Large intestine (tissue), 3 donors: ENCODE results near the gene CDH2. TPM values are rescaled to one million over a fixed set of nuclear protein-coding genes. Genes with fewer than 3 reads are reported as not detected.

ENCODE experiments used
- DNase-seq, 2 donors: peaks; one replicate each; pipeline versions ENCODE4 v3.0.0 to v3.0.0-alpha.2; 2013
- H3K27ac ChIP-seq: one replicate; pipeline ENCODE4 v1.5.1; 2013; ENCODE audit warnings: low read length
- H3K27me3 ChIP-seq: 2 replicates; pipeline ENCODE4 v1.6.1; 2013; ENCODE audit warnings: low read length; ENCODE audit not compliant: control insufficient read depth, insufficient read depth
- H3K36me3 ChIP-seq: 2 replicates; pipeline ENCODE4 v1.6.1; 2013; ENCODE audit warnings: low read length; ENCODE audit not compliant: control insufficient read depth, insufficient read depth
- H3K4me1 ChIP-seq: one replicate; pipeline ENCODE4 v1.6.1; 2013; ENCODE audit warnings: low read length; ENCODE audit not compliant: control insufficient read depth, insufficient read depth
- H3K4me3 ChIP-seq: one replicate; pipeline ENCODE4 v1.5.1; 2013; ENCODE audit warnings: low read length
- H3K9me3 ChIP-seq: one replicate; pipeline ENCODE4 v1.6.1; 2013; ENCODE audit warnings: mild to moderate bottlenecking, low read depth, low read length, moderate library complexity; ENCODE audit not compliant: control insufficient read depth
- WGBS: methylation state at CpG from one replicate; pipeline ENCODE4 v1.1.5; 2013; ENCODE audit warnings: low lambda C conversion rate; ENCODE audit not compliant: insufficient coverage; 5-methylcytosine and 5-hydroxymethylcytosine counted together
- polyA plus RNA-seq: library from polyadenylated mRNA; unstranded; fragments of 120-200 nt; gene quantifications from one replicate; pipeline ENCODE4 v1.2.1, GENCODE V29; 2013

Gene CDH2
- polyA plus RNA-seq, 1 donor, result 14.2 TPM

DNA sequence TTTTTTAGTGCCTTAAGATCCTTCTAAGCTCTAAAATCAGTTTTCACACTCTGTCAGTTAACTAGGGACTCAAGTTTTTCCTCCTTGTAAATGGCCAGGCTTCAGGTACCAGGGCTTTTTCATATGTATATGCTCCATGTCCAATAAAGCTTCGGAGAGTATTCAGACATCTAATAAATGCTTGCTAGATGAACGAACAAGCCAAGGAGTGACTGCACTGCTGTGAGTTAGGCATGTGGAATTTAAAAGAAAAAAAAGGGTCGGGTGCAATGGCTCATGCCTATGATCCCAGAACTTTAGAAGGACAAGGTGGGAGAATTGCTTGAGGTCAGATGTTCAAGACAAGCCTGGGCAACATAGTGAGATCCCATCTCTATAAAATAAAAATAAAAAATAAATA lies 81.9 kb downstream of the CDH2 start:
- H3K4me3 ChIP-seq, result no peak overlapping the region
- no peak overlapping the region for H3K27ac ChIP-seq
- no peaks in the 10 kb centered on the region for H3K9me3 ChIP-seq
- peaks cover 12% of the 10 kb centered on the region for H3K4me1 ChIP-seq
- no peak for DNase-seq
- H3K36me3 ChIP-seq, result no peaks in the 10 kb centered on the region
- no peaks in the 10 kb centered on the region for H3K27me3 ChIP-seq
- WGBS, result 93% methylated on average over 3 of the region's 3 CpGs

- H3K4me1 ChIP-seq, result peaks cover 12% of the 10 kb centered on the region
- H3K27me3 ChIP-seq, result no peaks in the 10 kb centered on the region
- WGBS, result 30% methylated on average over 2 of the region's 2 CpGs
- no peaks in the 10 kb centered on the region for H3K9me3 ChIP-seq
- no peak overlapping the region for H3K4me3 ChIP-seq
- no peak overlapping the region for H3K27ac ChIP-seq
- peak; percentile 24 to 72 for DNase-seq
- no peaks in the 10 kb centered on the region for H3K36me3 ChIP-seq
Observed at GRCh38 chr18:28091197-28091596, 85.7 kb downstream of the CDH2 start.

- no peak overlapping the region for H3K4me3 ChIP-seq
- H3K27me3 ChIP-seq, result peaks cover 5% of the 10 kb centered on the region
- H3K4me1 ChIP-seq, result peaks cover 12% of the 10 kb centered on the region
- H3K36me3 ChIP-seq, result no peaks in the 10 kb centered on the region
- H3K9me3 ChIP-seq, result no peaks in the 10 kb centered on the region
- H3K27ac ChIP-seq, result no peak overlapping the region
- no peak for DNase-seq
- WGBS, result no CpG with 5 or more reads among the region's 3 CpGs
Observed at GRCh38 chr18:28088477-28088876, 88.5 kb downstream of the CDH2 start.

DNA sequence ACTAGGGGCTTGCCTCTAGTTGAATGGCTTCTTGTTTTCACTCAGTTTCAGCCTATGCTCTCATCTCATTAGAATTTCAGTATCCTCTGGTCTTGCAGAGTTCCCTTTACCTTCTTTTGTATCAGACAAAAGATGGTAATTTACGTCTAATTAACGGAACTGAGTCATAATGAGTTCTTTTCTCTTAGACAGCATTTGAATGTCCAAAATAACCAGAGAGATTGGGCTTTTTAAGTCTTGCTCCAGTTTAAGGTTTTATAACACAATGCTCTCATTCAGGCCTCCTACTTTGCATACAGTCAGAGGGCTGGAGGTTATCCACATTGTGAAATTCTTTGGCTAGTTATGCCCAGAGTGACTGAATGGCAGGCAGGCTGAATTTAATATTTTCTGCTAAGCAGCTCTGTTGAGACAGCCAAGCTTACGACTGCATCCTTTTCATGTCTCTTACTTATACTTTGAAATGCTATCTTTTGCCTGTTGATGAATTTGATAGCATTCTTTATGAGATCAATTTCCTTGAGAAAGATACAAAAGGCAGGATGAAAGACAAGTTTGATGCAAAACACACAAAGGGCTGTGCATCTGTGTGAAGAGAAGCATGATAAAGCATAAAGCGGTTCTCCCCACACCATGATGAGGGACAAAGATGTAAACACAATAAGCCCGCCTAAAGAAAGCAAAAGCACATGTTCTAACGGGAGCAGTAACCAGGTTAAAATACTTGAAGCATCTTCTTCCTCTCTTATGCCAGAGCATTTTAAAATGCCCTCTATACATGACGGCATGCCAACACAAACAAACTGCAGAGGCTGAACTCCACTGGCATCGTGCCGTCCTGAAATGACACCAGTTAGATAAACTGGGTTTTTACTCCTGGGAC lies 90.0 kb downstream of the CDH2 start:
- Histone ChIP-seq H3K4me3 (no peak overlapping the region), H3K36me3 (no peaks in the 10 kb centered on the region), H3K27ac (no peak overlapping the region), H3K4me1 (peaks cover 10% of the 10 kb centered on the region), H3K9me3 (no peaks in the 10 kb centered on the region), H3K27me3 (peaks cover 7% of the 10 kb centered on the region)
- no peak for DNase-seq
- WGBS, result 70% methylated on average over 2 of the region's 9 CpGs

- 83% methylated on average over 1 of the region's 2 CpGs for WGBS
- no peak for DNase-seq
Observed at GRCh38 chr18:28081516-28081915, 95.4 kb downstream of the CDH2 start.

DNA sequence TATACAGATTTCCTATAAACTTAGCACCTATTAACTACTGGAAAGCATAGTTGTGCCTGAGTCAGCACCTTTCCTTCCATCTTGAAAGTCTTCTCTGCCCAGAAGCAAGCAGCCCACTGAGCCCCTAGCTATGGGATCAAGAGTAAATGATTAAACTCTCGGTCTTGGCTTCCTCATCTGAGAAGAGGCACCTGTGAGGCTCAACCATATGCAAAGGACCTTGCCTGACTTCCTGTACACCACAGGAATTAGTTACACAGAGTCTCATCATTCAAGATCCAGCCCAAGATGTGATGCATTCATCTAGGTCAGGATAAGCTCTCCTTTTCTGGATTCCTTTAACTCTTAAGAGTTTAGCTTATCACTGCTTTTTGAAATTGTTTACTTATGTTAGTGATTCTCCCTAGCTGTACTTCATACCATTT lies 96.0 kb downstream of the CDH2 start:
- Histone ChIP-seq H3K36me3 (no peaks in the 10 kb centered on the region), H3K27ac (no peak overlapping the region), H3K4me1 (peaks cover 7% of the 10 kb centered on the region), H3K4me3 (no peak overlapping the region), H3K9me3 (no peaks in the 10 kb centered on the region), H3K27me3 (peaks cover 12% of the 10 kb centered on the region)
- WGBS, result no CpG with 5 or more reads among the region's 1 CpG
- no peak for DNase-seq

More at GRCh38 chr18:28081516-28081915, 95.4 kb downstream of the CDH2 start:
- Histone ChIP-seq H3K4me3 (no peak overlapping the region), H3K36me3 (no peaks in the 10 kb centered on the region), H3K9me3 (no peaks in the 10 kb centered on the region), H3K27me3 (peaks cover 12% of the 10 kb centered on the region), H3K27ac (no peak overlapping the region), H3K4me1 (peaks cover 7% of the 10 kb centered on the region)

DNA sequence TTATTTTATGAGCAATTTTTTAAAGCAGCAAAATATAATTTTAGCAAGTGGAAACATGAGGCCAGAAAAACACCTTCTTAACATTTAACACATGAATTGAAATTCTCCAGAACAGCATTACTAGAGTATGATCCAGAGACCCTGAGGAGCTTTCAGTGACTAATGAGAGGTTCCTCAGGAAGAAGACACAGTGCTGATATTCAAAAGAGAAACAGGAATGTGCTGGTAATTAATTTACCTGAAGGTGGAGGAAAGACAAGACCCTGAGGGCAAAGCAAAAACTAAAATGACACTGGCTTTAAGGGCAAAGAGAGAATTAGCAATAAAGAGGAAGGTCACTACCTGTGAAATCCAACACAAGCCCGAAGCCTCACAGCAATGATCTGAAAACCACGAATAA lies 97.0 kb downstream of the CDH2 start:
- peaks cover 7% of the 10 kb centered on the region for H3K4me1 ChIP-seq
- no CpG with 5 or more reads among the region's 2 CpGs for WGBS
- H3K9me3 ChIP-seq, result no peaks in the 10 kb centered on the region
- no peaks in the 10 kb centered on the region for H3K36me3 ChIP-seq
- peaks cover 12% of the 10 kb centered on the region for H3K27me3 ChIP-seq
- DNase-seq, result no peak
- H3K4me3 ChIP-seq, result no peak overlapping the region
- H3K27ac ChIP-seq, result no peak overlapping the region

DNA sequence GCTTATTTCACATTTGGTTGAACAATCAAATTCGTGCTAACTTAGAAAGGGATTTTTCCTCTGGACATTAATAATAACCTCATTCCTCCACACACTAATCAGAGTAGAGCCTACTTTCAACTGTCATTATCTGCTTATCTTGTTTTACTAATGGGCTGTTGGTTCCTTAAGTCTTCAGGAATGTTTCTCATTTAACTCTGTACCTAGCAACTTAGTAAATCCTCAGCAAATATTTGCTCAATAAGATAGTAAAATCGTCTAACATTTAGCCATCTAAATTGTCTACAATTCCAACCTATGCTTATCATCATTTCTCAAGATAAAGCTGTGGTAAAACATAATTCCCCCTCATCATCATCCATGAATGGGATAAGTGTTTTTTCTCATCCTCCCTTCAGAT lies 98.1 kb downstream of the CDH2 start:
- Histone ChIP-seq H3K36me3 (no peaks in the 10 kb centered on the region), H3K27ac (no peak overlapping the region), H3K27me3 (peaks cover 8% of the 10 kb centered on the region), H3K4me1 (peaks cover 7% of the 10 kb centered on the region), H3K4me3 (no peak overlapping the region), H3K9me3 (no peaks in the 10 kb centered on the region)
- peak in 1 of 2 donors; percentile 37 for DNase-seq
- no CpG with 5 or more reads among the region's 2 CpGs for WGBS

DNA sequence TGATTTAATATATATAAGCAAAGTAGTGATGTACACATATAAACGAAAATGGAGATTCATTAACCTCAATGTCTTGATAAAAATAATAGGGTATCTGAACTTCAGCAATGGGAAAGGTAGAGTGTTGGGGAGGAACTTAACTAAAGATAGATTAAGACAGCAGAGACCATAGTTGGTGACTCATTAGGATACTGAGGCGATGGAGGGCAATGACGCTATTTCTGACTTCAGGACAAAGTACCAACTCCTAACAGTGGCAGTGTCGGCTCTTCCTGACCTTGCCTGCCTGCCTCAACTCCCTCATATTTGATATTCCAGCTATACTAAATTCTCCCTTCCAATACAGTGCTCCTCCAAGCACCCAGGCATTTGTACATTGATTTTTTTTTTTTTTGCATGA lies 98.6 kb downstream of the CDH2 start:
- H3K4me1 ChIP-seq, result peaks cover 7% of the 10 kb centered on the region
- no peak for DNase-seq
- peaks cover 7% of the 10 kb centered on the region for H3K27me3 ChIP-seq
- no peak overlapping the region for H3K27ac ChIP-seq
- H3K36me3 ChIP-seq, result no peaks in the 10 kb centered on the region
- 8% methylated on average over 2 of the region's 4 CpGs for WGBS
- H3K9me3 ChIP-seq, result no peaks in the 10 kb centered on the region
- H3K4me3 ChIP-seq, result no peak overlapping the region

- H3K36me3 ChIP-seq, result no peaks in the 10 kb centered on the region
- H3K4me1 ChIP-seq, result peaks cover 7% of the 10 kb centered on the region
- WGBS, result no CpG with 5 or more reads among the region's 3 CpGs
- H3K27me3 ChIP-seq, result peaks cover 2% of the 10 kb centered on the region
- no peak overlapping the region for H3K4me3 ChIP-seq
- no peak overlapping the region for H3K27ac ChIP-seq
- H3K9me3 ChIP-seq, result no peaks in the 10 kb centered on the region
- no peak for DNase-seq
Observed at GRCh38 chr18:28075501-28075900, 101.4 kb downstream of the CDH2 start.

- DNase-seq, result no peak
- Histone ChIP-seq H3K27ac (no peak overlapping the region), H3K4me3 (no peak overlapping the region), H3K4me1 (peaks cover 7% of the 10 kb centered on the region), H3K27me3 (peaks cover 2% of the 10 kb centered on the region), H3K36me3 (no peaks in the 10 kb centered on the region), H3K9me3 (no peaks in the 10 kb centered on the region)
- no CpG with 5 or more reads among the region's 1 CpG for WGBS
Observed at GRCh38 chr18:28074076-28074475, 102.9 kb downstream of the CDH2 start.
